SK-N-SH treated with all-trans-retinoic acid at 6 μM for 48 hours (cell line): ENCODE data around the gene CNGA2.
A peak's percentile ranks its signal among the peaks of the same experiment; 100 is the strongest.

ENCODE experiments used
- ATAC-seq: fragments of 200-7000 bp; cut with Tn5 transposase; 3 replicates; pipeline ENCODE4 v1.9.1; 2020; ENCODE audit warnings: mild to moderate bottlenecking, moderate library complexity
- ARNTL ChIP-seq: fragments of 450-650 bp; formaldehyde crosslinking; IDR thresholded peaks from 2 replicates; pipeline ENCODE4 v1.5.0; 2020; ENCODE audit warnings: low read depth, mild to moderate bottlenecking, moderate library complexity, borderline replicate concordance
- BACH2 ChIP-seq: fragments of 250-450 bp; sonication (Bioruptor Pico); IDR thresholded peaks from 2 replicates; pipeline ENCODE4 v1.9.0; 2021; ENCODE audit warnings: mild to moderate bottlenecking, borderline replicate concordance
- CSDC2 ChIP-seq: fragments of 250-450 bp; sonication (Bioruptor Pico); IDR thresholded peaks from 2 replicates; pipeline ENCODE4 v1.5.0; 2020; ENCODE audit warnings: mild to moderate bottlenecking, moderate library complexity
- ESRRG ChIP-seq: fragments of 250-450 bp; sonication (Bioruptor Pico); IDR thresholded peaks from 2 replicates; pipeline ENCODE4 v1.6.1; 2021; ENCODE audit warnings: mild to moderate bottlenecking
- GLIS3 ChIP-seq: fragments of 250-450 bp; sonication (Bioruptor Pico); IDR thresholded peaks from 2 replicates; pipeline ENCODE4 v1.5.0; 2020; ENCODE audit warnings: mild to moderate bottlenecking, moderate library complexity
- ISL1 ChIP-seq: fragments of 250-450 bp; sonication (Bioruptor Pico); IDR thresholded peaks from 2 replicates; pipeline ENCODE4 v2.1.2; 2022; ENCODE audit warnings: mild to moderate bottlenecking, moderate library complexity
- OSR1 ChIP-seq: fragments of 250-450 bp; sonication (Bioruptor Pico); IDR thresholded peaks from 2 replicates; pipeline ENCODE4 v1.8.0; 2022; ENCODE audit warnings: moderate library complexity, mild to moderate bottlenecking, inconsistent platforms
- PATZ1 ChIP-seq: fragments of 250-450 bp; sonication (Bioruptor Pico); IDR thresholded peaks from 2 replicates; pipeline ENCODE4 v1.8.0; 2020; ENCODE audit warnings: mild to moderate bottlenecking, moderate library complexity, borderline replicate concordance
- PPARA ChIP-seq: fragments of 250-450 bp; sonication (Bioruptor Pico); IDR thresholded peaks from 2 replicates; pipeline ENCODE4 v1.5.0; 2020; ENCODE audit warnings: mild to moderate bottlenecking, borderline replicate concordance
- RARB ChIP-seq: fragments of 250-450 bp; sonication (Bioruptor Pico); IDR thresholded peaks from 2 replicates; pipeline ENCODE4 v1.8.0; 2021; ENCODE audit warnings: mild to moderate bottlenecking, moderate library complexity
- SNAI2 ChIP-seq: fragments of 250-450 bp; sonication (Bioruptor Pico); IDR thresholded peaks from 2 replicates; pipeline ENCODE4 v1.5.0; 2020; ENCODE audit warnings: mild to moderate bottlenecking, moderate library complexity
- TCF4 ChIP-seq: fragments of 250-450 bp; sonication (Bioruptor Pico); IDR thresholded peaks from 2 replicates; pipeline ENCODE4 v1.8.0; 2021; ENCODE audit warnings: mild to moderate bottlenecking, moderate library complexity, borderline replicate concordance
- ZC3H10 ChIP-seq: fragments of 250-450 bp; sonication (Bioruptor Pico); IDR thresholded peaks from 2 replicates; pipeline ENCODE4 v1.5.1; 2021; ENCODE audit warnings: mild to moderate bottlenecking, moderate library complexity
- ZFP3 ChIP-seq: fragments of 250-450 bp; sonication (Bioruptor Pico); IDR thresholded peaks from 2 replicates; pipeline ENCODE4 v1.5.0; 2020; ENCODE audit warnings: mild to moderate bottlenecking, moderate library complexity
- ZFP30 ChIP-seq: fragments of 450-650 bp; formaldehyde crosslinking; IDR thresholded peaks from 2 replicates; pipeline ENCODE4 v1.5.0; 2022; ENCODE audit warnings: mild to moderate bottlenecking, moderate library complexity
- ZNF565 ChIP-seq: fragments of 450-650 bp; formaldehyde crosslinking; conservative IDR thresholded peaks from 2 replicates; pipeline ENCODE4 v1.5.0; 2020; ENCODE audit warnings: low read depth, mild to moderate bottlenecking, moderate library complexity
- ZNF70 ChIP-seq: fragments of 450-650 bp; formaldehyde crosslinking; IDR thresholded peaks from 2 replicates; pipeline ENCODE4 v1.5.0; 2020; ENCODE audit warnings: mild to moderate bottlenecking, moderate library complexity
- ZNF8 ChIP-seq: fragments of 450-650 bp; formaldehyde crosslinking; IDR thresholded peaks from 2 replicates; pipeline ENCODE4 v1.5.0; 2020; ENCODE audit warnings: mild to moderate bottlenecking, moderate library complexity
- TF ChIP-seq, protein P1 (sequence below): fragments of 250-450 bp; sonication (Bioruptor Pico); IDR thresholded peaks from 2 replicates; pipeline ENCODE4 v1.5.0; 2020; ENCODE audit warnings: mild to moderate bottlenecking, moderate library complexity
- TF ChIP-seq, protein P2 (sequence below): fragments of 250-450 bp; sonication (Bioruptor Pico); IDR thresholded peaks from 2 replicates; pipeline ENCODE4 v1.5.1; 2021; ENCODE audit warnings: mild to moderate bottlenecking, moderate library complexity

The CNGA2 gene

DNA sequence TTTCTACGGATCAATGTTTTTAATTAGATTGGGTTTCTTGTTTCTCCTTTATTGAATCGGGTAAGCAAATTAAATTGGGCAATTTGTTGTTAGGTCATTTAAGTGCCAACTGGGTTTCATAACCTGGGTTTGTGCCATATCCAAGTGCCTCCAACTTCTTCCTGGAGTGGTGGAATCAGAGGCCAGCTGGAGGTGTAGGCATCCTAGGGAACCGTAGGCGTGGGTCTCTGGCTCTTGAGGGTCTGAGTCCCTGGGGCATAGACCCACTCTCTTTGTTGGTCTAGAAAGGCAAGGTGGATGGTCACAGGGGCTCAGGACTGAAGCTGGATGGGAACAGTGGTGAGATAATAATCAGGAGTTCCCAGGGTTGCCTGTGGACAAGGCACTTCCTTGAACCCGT lies 18.3 kb downstream of the CNGA2 start (continued):
- TF ChIP-seq, protein P1, sequence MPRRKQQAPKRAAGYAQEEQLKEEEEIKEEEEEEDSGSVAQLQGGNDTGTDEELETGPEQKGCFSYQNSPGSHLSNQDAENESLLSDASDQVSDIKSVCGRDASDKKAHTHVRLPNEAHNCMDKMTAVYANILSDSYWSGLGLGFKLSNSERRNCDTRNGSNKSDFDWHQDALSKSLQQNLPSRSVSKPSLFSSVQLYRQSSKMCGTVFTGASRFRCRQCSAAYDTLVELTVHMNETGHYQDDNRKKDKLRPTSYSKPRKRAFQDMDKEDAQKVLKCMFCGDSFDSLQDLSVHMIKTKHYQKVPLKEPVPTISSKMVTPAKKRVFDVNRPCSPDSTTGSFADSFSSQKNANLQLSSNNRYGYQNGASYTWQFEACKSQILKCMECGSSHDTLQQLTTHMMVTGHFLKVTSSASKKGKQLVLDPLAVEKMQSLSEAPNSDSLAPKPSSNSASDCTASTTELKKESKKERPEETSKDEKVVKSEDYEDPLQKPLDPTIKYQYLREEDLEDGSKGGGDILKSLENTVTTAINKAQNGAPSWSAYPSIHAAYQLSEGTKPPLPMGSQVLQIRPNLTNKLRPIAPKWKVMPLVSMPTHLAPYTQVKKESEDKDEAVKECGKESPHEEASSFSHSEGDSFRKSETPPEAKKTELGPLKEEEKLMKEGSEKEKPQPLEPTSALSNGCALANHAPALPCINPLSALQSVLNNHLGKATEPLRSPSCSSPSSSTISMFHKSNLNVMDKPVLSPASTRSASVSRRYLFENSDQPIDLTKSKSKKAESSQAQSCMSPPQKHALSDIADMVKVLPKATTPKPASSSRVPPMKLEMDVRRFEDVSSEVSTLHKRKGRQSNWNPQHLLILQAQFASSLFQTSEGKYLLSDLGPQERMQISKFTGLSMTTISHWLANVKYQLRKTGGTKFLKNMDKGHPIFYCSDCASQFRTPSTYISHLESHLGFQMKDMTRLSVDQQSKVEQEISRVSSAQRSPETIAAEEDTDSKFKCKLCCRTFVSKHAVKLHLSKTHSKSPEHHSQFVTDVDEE (CRISPR knock-in tag), result no peak
- no peak for TF ChIP-seq OSR1 (CRISPR knock-in tag)
- no peak for TF ChIP-seq ISL1
- TF ChIP-seq ARNTL (CRISPR knock-in tag), result no peak

DNA sequence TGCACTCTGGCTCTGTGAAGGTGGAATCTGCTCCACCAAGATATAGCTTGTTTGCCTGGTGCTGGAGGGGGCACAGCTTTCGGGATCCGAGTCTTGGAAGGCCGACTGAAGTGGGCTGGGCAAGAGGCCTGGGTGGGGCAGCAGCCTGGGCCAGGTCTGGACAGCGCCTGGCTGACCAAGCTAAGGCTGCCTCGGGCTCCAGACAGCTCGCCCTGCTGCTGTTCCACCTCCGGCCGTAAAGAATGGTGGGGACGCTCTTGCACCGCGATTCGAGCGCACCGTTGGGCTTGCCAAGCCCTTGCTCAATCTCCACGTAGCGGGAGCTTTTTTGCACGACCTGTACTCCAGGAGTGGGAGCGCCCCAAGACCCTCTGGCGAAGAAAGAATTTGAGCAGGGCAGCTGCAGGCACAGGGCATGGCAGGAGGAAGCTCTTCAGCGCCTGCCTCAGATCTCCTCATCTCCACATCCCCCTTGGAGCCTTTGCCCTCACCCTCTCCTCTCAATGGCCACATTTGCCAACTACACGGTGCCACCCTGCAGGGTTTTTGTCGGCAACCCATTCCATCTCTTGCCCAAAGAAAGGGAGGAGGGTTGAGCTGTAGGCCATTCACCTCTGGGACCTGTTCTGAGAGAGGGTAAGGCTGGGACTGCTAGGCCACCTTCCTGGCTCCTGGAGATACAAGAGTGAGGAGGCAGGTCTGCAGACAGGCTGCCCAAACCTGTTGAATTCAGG lies 18.9 kb downstream of the CNGA2 start:
- ATAC-seq, result peak; percentile 95

GRCh38 chrX:151754047-151754429 lies 19.5 kb downstream of the CNGA2 start:
- TF ChIP-seq ISL1 (no peak), CSDC2 (CRISPR knock-in tag) (no peak), GLIS3 (CRISPR knock-in tag) (no peak), TCF4 (CRISPR knock-in tag) (no peak), ZNF70 (CRISPR knock-in tag) (no peak), RARB (CRISPR knock-in tag) (no peak), BACH2 (CRISPR knock-in tag) (no peak), ZNF565 (CRISPR knock-in tag) (no peak)
- TF ChIP-seq, protein P2, sequence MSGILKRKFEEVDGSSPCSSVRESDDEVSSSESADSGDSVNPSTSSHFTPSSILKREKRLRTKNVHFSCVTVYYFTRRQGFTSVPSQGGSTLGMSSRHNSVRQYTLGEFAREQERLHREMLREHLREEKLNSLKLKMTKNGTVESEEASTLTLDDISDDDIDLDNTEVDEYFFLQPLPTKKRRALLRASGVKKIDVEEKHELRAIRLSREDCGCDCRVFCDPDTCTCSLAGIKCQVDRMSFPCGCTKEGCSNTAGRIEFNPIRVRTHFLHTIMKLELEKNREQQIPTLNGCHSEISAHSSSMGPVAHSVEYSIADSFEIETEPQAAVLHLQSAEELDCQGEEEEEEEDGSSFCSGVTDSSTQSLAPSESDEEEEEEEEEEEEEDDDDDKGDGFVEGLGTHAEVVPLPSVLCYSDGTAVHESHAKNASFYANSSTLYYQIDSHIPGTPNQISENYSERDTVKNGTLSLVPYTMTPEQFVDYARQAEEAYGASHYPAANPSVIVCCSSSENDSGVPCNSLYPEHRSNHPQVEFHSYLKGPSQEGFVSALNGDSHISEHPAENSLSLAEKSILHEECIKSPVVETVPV (CRISPR knock-in tag), result no peak
- ATAC-seq, result peak; percentile 65

More for the DNA sequence above, 18.9 kb downstream of the CNGA2 start:
- TF ChIP-seq ZC3H10 (CRISPR knock-in tag) (no peak), PPARA (CRISPR knock-in tag) (no peak), ESRRG (CRISPR knock-in tag) (no peak), ZFP30 (no peak), ARNTL (CRISPR knock-in tag) (no peak)

- ATAC-seq, result no peak
- no peak for TF ChIP-seq ZNF8 (CRISPR knock-in tag)
- no peak for TF ChIP-seq SNAI2 (CRISPR knock-in tag)
- no peak for TF ChIP-seq ZFP3 (CRISPR knock-in tag)
- no peak for TF ChIP-seq ARNTL (CRISPR knock-in tag)
- no peak for TF ChIP-seq PATZ1 (CRISPR knock-in tag)
These were observed 20.2 kb downstream of the CNGA2 start for GRCh38 chrX:151754641-151755215.

DNA sequence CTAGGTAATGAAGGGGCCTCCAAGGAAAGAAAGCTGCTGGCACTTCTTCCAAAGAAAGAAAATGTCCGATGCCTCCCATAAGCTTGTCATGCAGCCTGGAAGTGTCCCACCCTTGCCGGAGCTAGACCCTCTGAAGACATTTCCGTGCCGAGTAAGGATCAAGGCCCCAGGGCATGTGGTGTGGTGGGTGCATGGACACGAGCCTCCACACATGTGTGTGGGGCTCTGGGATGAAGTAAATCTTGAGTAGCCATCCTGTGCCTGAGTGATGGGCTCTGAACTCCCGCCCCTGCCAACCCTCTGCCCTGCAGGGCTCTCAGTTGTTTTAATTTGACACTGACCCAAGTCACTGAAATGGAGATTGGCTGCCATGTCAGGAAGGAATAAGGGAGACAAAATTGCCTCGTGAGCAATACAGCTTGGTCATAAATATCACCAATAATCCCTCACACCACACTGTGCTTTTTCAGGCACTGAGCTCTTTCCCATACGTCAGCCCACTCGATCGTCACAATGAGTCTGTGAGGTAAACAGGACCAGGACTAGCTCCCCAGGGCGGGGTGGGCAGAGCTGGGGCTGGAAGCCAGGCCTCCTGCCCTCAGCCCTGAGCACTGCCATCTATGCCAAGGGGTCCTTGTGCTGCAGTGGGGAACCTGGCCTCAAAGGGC lies 24.6 kb downstream of the CNGA2 start:
- ATAC-seq, result no peak
- TF ChIP-seq GLIS3 (CRISPR knock-in tag), result no peak
- no peak for TF ChIP-seq TCF4 (CRISPR knock-in tag)
- no peak for TF ChIP-seq ZNF565 (CRISPR knock-in tag)
- no peak for TF ChIP-seq BACH2 (CRISPR knock-in tag)
- TF ChIP-seq PATZ1 (CRISPR knock-in tag), result no peak
- TF ChIP-seq ZFP3 (CRISPR knock-in tag), result no peak
- TF ChIP-seq, protein P2 (CRISPR knock-in tag), result no peak
- no peak for TF ChIP-seq ISL1
- TF ChIP-seq OSR1 (CRISPR knock-in tag), result no peak
- no peak for TF ChIP-seq RARB (CRISPR knock-in tag)
- TF ChIP-seq, all 23 proteins: peak for 0
